ENCODE results near the gene PRKN. TPM values are rescaled to one million over a fixed set of nuclear protein-coding genes. Genes with fewer than 3 reads are reported as not detected.

The PRKN gene
- total RNA-seq, 1 experiment from 2014 or later = 2.0 TPM

GRCh38 chr6:161463071-161463470, 1264.5 kb downstream of the PRKN start:
- H3K27me3 ChIP-seq (ENCODE audit: insufficient read depth, low read length) = no peaks in the 10 kb centered on the region
- DNase-seq = no peak
- H3K9ac ChIP-seq (ENCODE audit: extremely low read depth, insufficient read length, low read length) = no peak overlapping the region
- H3K4me1 ChIP-seq (ENCODE audit: insufficient read depth, low read length) = no peaks in the 10 kb centered on the region
- H2AK5ac ChIP-seq (ENCODE audit: insufficient read length, low read length) = no peak overlapping the region
- no peaks in the 10 kb centered on the region for H3K79me1 ChIP-seq (ENCODE audit: insufficient read depth, low read depth, low read length, poor library complexity, severe bottlenecking)
- H3K23ac ChIP-seq (ENCODE audit: insufficient read length, low read depth, low read length) = no peak overlapping the region
- Mint-ChIP-seq H3K4me3 (no peak overlapping the region), H3K4me1 (no peaks in the 10 kb centered on the region), H3K9me3 (peaks cover 0 to 2% of the 10 kb centered on the region in 2 experiments; a peak in 2 of 5 replicates), H3K27me3 (ENCODE audit: low read depth) (0 out of 2 replicates have a peak, but pooled peaks cover 2% of the 10 kb centered on the region), H3K36me3 (ENCODE audit: insufficient read depth in 1 of 3, low read depth in 3 of 3) (no peaks in the 10 kb centered on the region; a peak in 1 of 7 replicates), H3K27ac (no peak overlapping the region)
- H4K20me1 ChIP-seq (ENCODE audit: control insufficient read depth, insufficient read depth, insufficient read length) = no peaks in the 10 kb centered on the region
- H2AFZ ChIP-seq (ENCODE audit: low read length) = no peak overlapping the region
- no peak overlapping the region for H2BK5ac ChIP-seq (ENCODE audit: insufficient read length, low read length)
- no peak overlapping the region for H4K8ac ChIP-seq (replicated peaks; ENCODE audit: insufficient read length, low read depth, low read length)
- H3K18ac ChIP-seq (ENCODE audit: insufficient read length, low read depth, low read length) = no peak overlapping the region
- no peak overlapping the region for H3K27ac ChIP-seq (ENCODE audit: insufficient read length, low read depth, low read length)
- WGBS (ENCODE audit: extremely low coverage, insufficient read length, low lambda C conversion rate) = no CpG with 5 or more reads among the region's 2 CpGs
- H3T11ph ChIP-seq (ENCODE audit: low read length) = no peak overlapping the region
- no peak for TF ChIP-seq CTCF (conservative IDR thresholded peaks at IDR 0.05)
- no peak overlapping the region for H4K5ac ChIP-seq (ENCODE audit: insufficient read length, low read depth, low read length)
- H4K91ac ChIP-seq (ENCODE audit: insufficient read length, low read depth, low read length) = no peak overlapping the region
- H3K9me3 ChIP-seq (ENCODE audit: control insufficient read depth, low read depth, low read length) = no peaks in the 10 kb centered on the region
- no peak overlapping the region for H2BK15ac ChIP-seq (ENCODE audit: low read depth, low read length)
- H3K56ac ChIP-seq (ENCODE audit: insufficient read length, low read depth, low read length) = no peak overlapping the region
- no peaks in the 10 kb centered on the region for H3K79me2 ChIP-seq (ENCODE audit: insufficient read depth, low read length)
- no peak overlapping the region for H3K14ac ChIP-seq (ENCODE audit: insufficient read depth, low read length)
- H2BK12ac ChIP-seq (ENCODE audit: insufficient read length, low read depth, low read length) = no peak overlapping the region
- no peak overlapping the region for H2BK20ac ChIP-seq (ENCODE audit: low read depth, low read length, poor library complexity, severe bottlenecking)
- no peaks in the 10 kb centered on the region for H3K23me2 ChIP-seq (ENCODE audit: insufficient read length, low read depth, low read length, poor library complexity, severe bottlenecking)
- no peak overlapping the region for H3K4me2 ChIP-seq (ENCODE audit: insufficient read depth, insufficient read length, low read length)
- no peak overlapping the region for H3K4ac ChIP-seq (ENCODE audit: low read depth, low read length)
- no peak overlapping the region for H2BK120ac ChIP-seq (ENCODE audit: low read depth, low read length, poor library complexity, severe bottlenecking)
